Measurements from ENCODE around the gene KCNQ2. TPM values are rescaled to one million over a fixed set of nuclear protein-coding genes. Genes with fewer than 3 reads are reported as not detected.
A peak's percentile ranks its signal among the peaks of the same experiment; 100 is the strongest.

The KCNQ2 gene
- total and polyA plus RNA-seq, 12 donors, result 0.69 to 81.6 (median 10.3) TPM; not detected in 3

DNA sequence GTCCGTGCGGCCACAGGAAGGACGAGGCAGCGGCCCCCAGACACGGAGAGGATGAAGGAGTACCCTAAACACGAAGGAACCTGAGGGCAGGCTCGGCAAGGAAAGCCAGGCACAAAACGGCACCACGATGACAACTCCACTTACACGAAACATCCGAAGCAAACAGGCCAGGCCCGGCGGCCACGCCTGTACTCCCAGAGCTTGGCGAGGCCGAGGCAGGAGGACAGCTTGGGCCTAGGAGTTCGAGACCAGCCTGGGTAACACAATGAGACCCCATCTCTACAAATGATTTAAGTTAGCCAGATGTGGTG, 13.4 kb downstream of the KCNQ2 start:
- Histone ChIP-seq H3K27ac (peak overlapping the region in 1 of 5 donors; percentile 49), H3K4me1 (replicated peaks in 1 of 2) (no peaks in the 10 kb centered on the region), H3K27me3 (peaks cover 23% of the 10 kb centered on the region), H3K9me3 (replicated peaks in 1 of 3) (no peaks in the 10 kb centered on the region), H3K36me3 (replicated peaks in 1 of 2) (no peaks in the 10 kb centered on the region), H3K4me3 (no peak overlapping the region)
- no peak for DNase-seq
- TF ChIP-seq CTCF (IDR thresholded peaks at IDR 0.05) (no peak), POLR2A (IDR thresholded peaks at IDR 0.05) (no peak)
- WGBS, 4 donors, result 71 to 80% (median 74%) methylated on average over 5 to 17 of the region's 17 CpGs
- intact Hi-C loops (cut with DNase I), result no loop called here

DNA sequence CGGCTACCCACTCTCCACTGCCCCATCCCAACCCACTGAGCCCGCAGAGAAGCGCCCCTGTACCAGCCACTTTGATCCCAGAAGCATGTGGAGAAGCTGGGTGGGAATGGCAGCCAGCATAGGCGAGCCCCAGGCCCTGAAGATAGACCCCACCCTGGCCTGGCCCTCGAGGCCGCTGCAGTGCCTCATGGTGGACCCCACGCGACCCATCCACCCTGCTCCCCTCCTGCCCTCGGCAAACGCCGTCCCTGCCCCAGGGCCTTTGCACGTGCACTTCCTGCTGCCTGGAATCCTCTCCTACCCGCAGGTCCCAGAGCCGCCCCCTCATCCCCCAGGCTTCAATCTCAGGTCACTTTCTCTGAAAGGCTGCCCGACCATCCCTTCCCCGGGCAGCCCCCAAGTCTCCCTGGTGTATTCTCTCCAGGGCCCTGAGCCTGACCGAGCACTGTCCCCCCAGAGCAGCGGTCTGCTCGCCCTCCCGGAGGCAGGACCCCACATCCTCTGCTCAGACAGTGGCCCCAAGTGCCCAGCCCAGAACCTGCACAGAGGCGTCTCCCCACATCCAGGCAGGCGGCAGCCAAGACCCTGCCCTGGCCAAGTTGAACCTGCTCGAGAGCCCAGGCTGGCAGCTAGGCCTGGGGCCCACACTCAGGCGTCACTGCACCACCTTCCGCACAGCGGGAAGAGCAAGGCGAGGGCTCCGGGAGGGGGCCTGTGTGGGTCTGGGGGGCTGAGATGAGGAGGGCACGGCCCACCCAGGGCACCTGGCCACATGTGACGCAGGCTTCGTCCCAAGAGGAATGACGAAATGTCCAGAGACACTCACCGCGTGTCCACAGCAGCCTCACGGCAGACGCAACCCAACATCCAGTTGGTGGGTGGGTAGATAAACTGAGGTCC, 14.0 kb downstream of the KCNQ2 start:
- intact Hi-C loops (cut with DNase I), result no loop called here

GRCh38 chr20:63457737-63458136, 14.7 kb downstream of the KCNQ2 start:
- intact Hi-C loops (cut with DNase I), result no loop called here
- TF ChIP-seq POLR2A (IDR thresholded peaks at IDR 0.05), result no peak
- no peak for TF ChIP-seq CTCF (IDR thresholded peaks at IDR 0.05)
- Histone ChIP-seq H3K4me1 (replicated peaks in 1 of 2) (no peaks in the 10 kb centered on the region), H3K27ac (peak overlapping the region in 1 of 5 donors; percentile 73), H3K9me3 (replicated peaks in 1 of 3) (no peaks in the 10 kb centered on the region), H3K27me3 (peaks cover 23% of the 10 kb centered on the region), H3K4me3 (no peak overlapping the region), H3K36me3 (replicated peaks in 1 of 2) (no peaks in the 10 kb centered on the region)
- DNase-seq, result peak in 6 of 7 donors; percentile 16 to 90 (median 39)
- WGBS, 4 donors, result 35 to 47% (median 45%) methylated on average over 12 to 17 of the region's 17 CpGs

More for the DNA sequence above, 14.0 kb downstream of the KCNQ2 start:
- 84 to 93% (median 87%) methylated on average over 31 to 36 of the region's 36 CpGs for WGBS, 4 donors
- Histone ChIP-seq H3K36me3 (replicated peaks in 1 of 2) (no peaks in the 10 kb centered on the region), H3K4me3 (no peak overlapping the region), H3K27me3 (peaks cover 23% of the 10 kb centered on the region), H3K4me1 (replicated peaks in 1 of 2) (no peaks in the 10 kb centered on the region), H3K27ac (peak overlapping the region in 1 of 5 donors; percentile 73), H3K9me3 (replicated peaks in 1 of 3) (no peaks in the 10 kb centered on the region)
- DNase-seq, result no peak
- TF ChIP-seq CTCF (IDR thresholded peaks at IDR 0.05) (no peak), POLR2A (IDR thresholded peaks at IDR 0.05) (no peak)

GRCh38 chr20:63456429-63457284, 15.8 kb downstream of the KCNQ2 start:
- intact Hi-C loops (cut with DNase I), result no loop called here
- peaks cover 23% of the 10 kb centered on the region for H3K27me3 ChIP-seq
- TF ChIP-seq POLR2A (IDR thresholded peaks at IDR 0.05) (no peak), CTCF (IDR thresholded peaks at IDR 0.05) (no peak)
- WGBS, 4 donors, result 27 to 56% (median 39%) methylated on average over 10 to 40 of the region's 40 CpGs
- H3K27ac ChIP-seq, result peak overlapping the region in 1 of 5 donors; percentile 73
- peak in 4 of 7 donors; percentile 15 to 95 (median 44) for DNase-seq
- H3K4me3 ChIP-seq, result no peak overlapping the region
- H3K4me1 ChIP-seq (replicated peaks in 1 of 2), result no peaks in the 10 kb centered on the region
- H3K36me3 ChIP-seq (replicated peaks in 1 of 2), result no peaks in the 10 kb centered on the region
- H3K9me3 ChIP-seq (replicated peaks in 1 of 3), result no peaks in the 10 kb centered on the region

Measured in adrenal gland (tissue), 12 donors.